GM19043 (cell line): Measurements from ENCODE around the gene MSMP.

ENCODE experiments used
- ATAC-seq: cut with Tn5 transposase; IDR thresholded peaks from one replicate; pipeline ENCODE4 v1.9.1; 2021; ENCODE audit warnings: low read depth; ENCODE audit not compliant: unreplicated experiment

MSMP gene

DNA sequence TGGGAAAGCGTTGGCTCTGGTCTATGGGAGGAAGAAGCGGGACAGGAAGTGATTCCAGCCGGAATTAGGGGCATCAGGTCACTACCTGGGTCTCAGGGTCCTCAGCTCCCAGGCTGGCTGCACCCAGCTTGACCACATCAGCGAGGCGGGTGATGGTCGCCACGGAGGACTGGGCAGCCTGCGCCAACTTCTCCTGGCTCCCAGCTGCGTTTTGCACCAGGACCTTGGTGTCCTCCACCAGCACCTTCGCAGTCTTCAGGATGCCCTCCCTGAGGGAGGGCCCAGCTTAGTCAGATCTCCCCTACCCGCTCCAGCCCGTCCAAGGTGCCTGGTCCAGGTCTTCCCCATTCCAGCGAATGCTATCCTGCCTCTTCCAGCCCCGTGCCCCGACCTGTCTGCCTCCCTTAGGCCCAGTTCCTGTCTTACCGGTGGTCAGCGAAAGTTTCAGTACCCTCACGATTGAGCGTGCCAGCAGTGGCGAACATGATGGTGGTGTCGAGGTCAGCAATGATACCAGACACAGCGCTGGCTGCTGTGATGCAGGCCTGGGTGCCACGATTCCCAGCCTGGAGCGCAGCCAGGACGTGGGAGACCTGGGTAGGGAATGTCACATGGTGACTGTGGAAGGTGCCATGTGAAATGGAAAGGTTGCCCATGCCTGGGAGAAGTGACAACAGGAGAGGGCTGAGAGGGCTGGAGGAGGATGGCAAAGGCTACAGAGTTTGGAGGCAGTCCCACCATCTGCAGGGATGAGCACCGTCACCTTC, 50.0 kb downstream of the MSMP start:
- no peak for ATAC-seq
